Adipose tissue (tissue), 3 donors: Measurements from ENCODE around the gene SLC27A2. TPM values are rescaled to one million over a fixed set of nuclear protein-coding genes. Genes with fewer than 3 reads are reported as not detected.

ENCODE experiments used
- H3K27ac ChIP-seq: one replicate; pipeline ENCODE4 v1.5.1; 2013; ENCODE audit warnings: low read depth, low read length
- WGBS, 3 donors: extraction: QIAGEN DNeasy Blood & Tissue Kit; methylation state at CpG; one replicate each; pipeline ENCODE4 v1.1.7; 2013; 5-methylcytosine and 5-hydroxymethylcytosine counted together
- polyA plus RNA-seq, 3 donors: library from polyadenylated mRNA; stranded (reverse); fragments of 200-250 nt; gene quantifications; one replicate each; pipeline ENCODE4 v1.2.3, GENCODE V29; 2013
- donor health status: healthy with polysubstance abuse.
- donor health status: Bipolar disorder and iron deficiency.
- donor health status: healthy.

The SLC27A2 gene
- polyA plus RNA-seq, 3 donors, result 3.0 to 6.6 (median 5.5) TPM

DNA sequence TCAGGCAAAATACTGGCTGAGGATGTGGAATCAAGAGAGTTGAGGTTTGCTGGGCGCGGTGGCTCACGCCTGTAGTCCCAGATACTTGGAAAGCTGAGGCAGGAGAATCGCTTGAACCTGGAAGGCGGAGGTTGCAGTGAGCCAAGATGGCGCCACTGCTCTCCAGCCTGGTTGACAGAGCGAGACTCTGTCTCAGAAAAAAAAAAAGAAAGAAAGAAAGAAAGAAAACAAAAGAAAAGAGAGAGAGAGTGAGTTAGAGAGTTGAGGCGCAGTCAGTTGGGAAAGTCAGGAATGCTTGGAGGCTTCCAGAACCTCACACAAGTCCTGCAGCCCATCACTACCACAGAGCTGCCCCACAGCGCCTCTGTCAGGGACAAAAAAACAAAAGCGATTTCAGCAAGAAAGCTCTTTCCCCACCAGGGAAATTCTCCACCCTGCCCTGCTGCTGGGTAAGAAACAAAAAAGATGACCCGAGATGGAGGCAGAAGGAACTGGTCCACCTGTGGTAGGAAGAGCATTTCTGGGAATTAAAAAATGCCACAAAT lies 69.7 kb downstream of the SLC27A2 start:
- no peak overlapping the region for H3K27ac ChIP-seq
- WGBS, 3 donors, result 82 to 95% (median 93%) methylated on average over 11 of the region's 11 CpGs

DNA sequence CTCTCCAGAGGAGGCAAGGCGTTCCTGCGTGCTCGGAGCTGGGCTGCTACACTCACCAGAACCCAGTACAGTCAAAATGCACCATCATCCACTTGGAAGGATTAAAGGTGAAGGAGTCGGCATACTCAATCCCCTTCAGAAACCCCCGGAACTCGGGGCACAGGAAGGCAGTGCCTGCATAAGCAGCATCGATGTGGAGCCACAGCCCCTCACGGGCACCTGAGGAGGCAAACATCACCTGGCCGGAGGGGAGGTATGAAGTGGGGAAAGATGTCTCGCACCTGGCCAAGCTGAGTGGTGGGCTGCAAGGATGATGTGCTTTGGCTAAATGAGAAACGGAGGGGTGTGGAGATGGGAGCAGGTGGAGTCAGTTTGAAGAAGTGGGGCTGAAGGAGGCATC lies 70.6 kb downstream of the SLC27A2 start:
- no peak overlapping the region for H3K27ac ChIP-seq
- WGBS, 3 donors, result 90 to 97% (median 94%) methylated on average over 11 of the region's 11 CpGs

GRCh38 chr15:50256188-50257041 lies 74.4 kb downstream of the SLC27A2 start:
- WGBS, 3 donors, result 56 to 60% (median 59%) methylated on average over 5 of the region's 5 CpGs
- H3K27ac ChIP-seq, result no peak overlapping the region

GRCh38 chr15:50257332-50257731 lies 75.3 kb downstream of the SLC27A2 start:
- H3K27ac ChIP-seq, result no peak overlapping the region
- WGBS, 3 donors, result 79 to 81% (median 79%) methylated on average over 8 of the region's 8 CpGs

DNA sequence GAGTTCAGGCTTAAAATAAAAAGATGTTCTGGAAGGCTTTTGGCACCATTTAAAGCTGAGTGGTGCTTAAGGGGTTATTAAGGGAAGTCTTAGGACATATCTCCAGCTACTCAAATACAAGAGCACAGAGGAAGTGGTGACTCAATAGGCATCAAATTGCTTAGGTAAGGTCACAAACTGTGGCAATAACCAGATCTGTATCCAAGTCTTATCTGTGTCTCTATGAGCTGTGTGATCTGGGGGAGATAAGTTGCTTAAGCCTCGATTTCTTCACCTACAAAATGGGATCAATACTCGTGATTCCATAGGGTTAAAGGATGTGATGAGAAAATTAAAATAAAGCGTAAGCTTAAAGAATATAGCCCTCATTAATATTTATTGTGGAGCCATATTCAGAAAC lies 75.9 kb downstream of the SLC27A2 start:
- H3K27ac ChIP-seq, result no peak overlapping the region
- WGBS, 3 donors, result 48 to 84% (median 61%) methylated on average over 3 of the region's 3 CpGs

GRCh38 chr15:50259276-50259675 lies 77.3 kb downstream of the SLC27A2 start:
- 76 to 80% (median 77%) methylated on average over 5 of the region's 5 CpGs for WGBS, 3 donors
- H3K27ac ChIP-seq, result no peak overlapping the region

GRCh38 chr15:50260969-50261496 lies 79.0 kb downstream of the SLC27A2 start:
- no peak overlapping the region for H3K27ac ChIP-seq
- WGBS, 3 donors, result 61 to 69% (median 63%) methylated on average over 2 of the region's 2 CpGs

- WGBS, 3 donors, result 86 to 95% (median 88%) methylated on average over 3 of the region's 3 CpGs
- H3K27ac ChIP-seq, result no peak overlapping the region
These were observed 80.0 kb downstream of the SLC27A2 start for GRCh38 chr15:50261981-50262380.

GRCh38 chr15:50262533-50262932 lies 80.5 kb downstream of the SLC27A2 start:
- H3K27ac ChIP-seq, result no peak overlapping the region
- WGBS, 3 donors, result 31 to 80% (median 37%) methylated on average over 4 of the region's 4 CpGs

- WGBS, 3 donors, result 64 to 77% (median 68%) methylated on average over 9 of the region's 9 CpGs
- no peak within 1 kb of the TSS for H3K27ac ChIP-seq
These were observed 83.6 kb downstream of the SLC27A2 start, which contains the start of gene HDC for GRCh38 chr15:50265620-50266019. Gene HDC, minus strand, starts transcription at chr15:50265726. Its CDS starts 103 bp downstream, at chr15:50265623.

- no peak overlapping the region for H3K27ac ChIP-seq
- WGBS, 3 donors, result 77 to 90% (median 78%) methylated on average over 2 of the region's 2 CpGs
These were observed 85.6 kb downstream of the SLC27A2 start for GRCh38 chr15:50267577-50267976.

GRCh38 chr15:50275091-50275490 lies 93.1 kb downstream of the SLC27A2 start:
- 38 to 61% (median 50%) methylated on average over 2 of the region's 2 CpGs for WGBS, 3 donors
- H3K27ac ChIP-seq, result no peak overlapping the region

GRCh38 chr15:50275908-50276307 lies 93.9 kb downstream of the SLC27A2 start:
- WGBS, 3 donors, result 51 to 58% (median 56%) methylated on average over 3 of the region's 3 CpGs
- no peak overlapping the region for H3K27ac ChIP-seq

GRCh38 chr15:50277370-50277769 lies 95.4 kb downstream of the SLC27A2 start:
- 49 to 95% (median 68%) methylated on average over 1 of the region's 1 CpG for WGBS, 3 donors
- no peak overlapping the region for H3K27ac ChIP-seq

GRCh38 chr15:50278496-50278895 lies 96.5 kb downstream of the SLC27A2 start:
- 64 to 86% (median 73%) methylated on average over 4 of the region's 4 CpGs for WGBS, 3 donors
- H3K27ac ChIP-seq, result no peak overlapping the region

GRCh38 chr15:50280271-50280670 lies 98.3 kb downstream of the SLC27A2 start:
- 96 to 97% (median 96%) methylated on average over 3 of the region's 3 CpGs for WGBS, 3 donors
- no peak overlapping the region for H3K27ac ChIP-seq

- 72 to 100% (median 80%) methylated on average over 4 to 5 of the region's 5 CpGs for WGBS, 3 donors
- H3K27ac ChIP-seq, result no peak overlapping the region
These were observed 99.4 kb downstream of the SLC27A2 start for GRCh38 chr15:50281427-50281826.
